ENCODE data around the gene MYO3A. TPM values are rescaled to one million over a fixed set of nuclear protein-coding genes. Genes with fewer than 3 reads are reported as not detected.

MYO3A gene, protein sequence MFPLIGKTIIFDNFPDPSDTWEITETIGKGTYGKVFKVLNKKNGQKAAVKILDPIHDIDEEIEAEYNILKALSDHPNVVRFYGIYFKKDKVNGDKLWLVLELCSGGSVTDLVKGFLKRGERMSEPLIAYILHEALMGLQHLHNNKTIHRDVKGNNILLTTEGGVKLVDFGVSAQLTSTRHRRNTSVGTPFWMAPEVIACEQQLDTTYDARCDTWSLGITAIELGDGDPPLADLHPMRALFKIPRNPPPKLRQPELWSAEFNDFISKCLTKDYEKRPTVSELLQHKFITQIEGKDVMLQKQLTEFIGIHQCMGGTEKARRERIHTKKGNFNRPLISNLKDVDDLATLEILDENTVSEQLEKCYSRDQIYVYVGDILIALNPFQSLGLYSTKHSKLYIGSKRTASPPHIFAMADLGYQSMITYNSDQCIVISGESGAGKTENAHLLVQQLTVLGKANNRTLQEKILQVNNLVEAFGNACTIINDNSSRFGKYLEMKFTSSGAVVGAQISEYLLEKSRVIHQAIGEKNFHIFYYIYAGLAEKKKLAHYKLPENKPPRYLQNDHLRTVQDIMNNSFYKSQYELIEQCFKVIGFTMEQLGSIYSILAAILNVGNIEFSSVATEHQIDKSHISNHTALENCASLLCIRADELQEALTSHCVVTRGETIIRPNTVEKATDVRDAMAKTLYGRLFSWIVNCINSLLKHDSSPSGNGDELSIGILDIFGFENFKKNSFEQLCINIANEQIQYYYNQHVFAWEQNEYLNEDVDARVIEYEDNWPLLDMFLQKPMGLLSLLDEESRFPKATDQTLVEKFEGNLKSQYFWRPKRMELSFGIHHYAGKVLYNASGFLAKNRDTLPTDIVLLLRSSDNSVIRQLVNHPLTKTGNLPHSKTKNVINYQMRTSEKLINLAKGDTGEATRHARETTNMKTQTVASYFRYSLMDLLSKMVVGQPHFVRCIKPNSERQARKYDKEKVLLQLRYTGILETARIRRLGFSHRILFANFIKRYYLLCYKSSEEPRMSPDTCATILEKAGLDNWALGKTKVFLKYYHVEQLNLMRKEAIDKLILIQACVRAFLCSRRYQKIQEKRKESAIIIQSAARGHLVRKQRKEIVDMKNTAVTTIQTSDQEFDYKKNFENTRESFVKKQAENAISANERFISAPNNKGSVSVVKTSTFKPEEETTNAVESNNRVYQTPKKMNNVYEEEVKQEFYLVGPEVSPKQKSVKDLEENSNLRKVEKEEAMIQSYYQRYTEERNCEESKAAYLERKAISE (N-terminal part only)
- total RNA-seq: not detected in 2 replicates

DNA sequence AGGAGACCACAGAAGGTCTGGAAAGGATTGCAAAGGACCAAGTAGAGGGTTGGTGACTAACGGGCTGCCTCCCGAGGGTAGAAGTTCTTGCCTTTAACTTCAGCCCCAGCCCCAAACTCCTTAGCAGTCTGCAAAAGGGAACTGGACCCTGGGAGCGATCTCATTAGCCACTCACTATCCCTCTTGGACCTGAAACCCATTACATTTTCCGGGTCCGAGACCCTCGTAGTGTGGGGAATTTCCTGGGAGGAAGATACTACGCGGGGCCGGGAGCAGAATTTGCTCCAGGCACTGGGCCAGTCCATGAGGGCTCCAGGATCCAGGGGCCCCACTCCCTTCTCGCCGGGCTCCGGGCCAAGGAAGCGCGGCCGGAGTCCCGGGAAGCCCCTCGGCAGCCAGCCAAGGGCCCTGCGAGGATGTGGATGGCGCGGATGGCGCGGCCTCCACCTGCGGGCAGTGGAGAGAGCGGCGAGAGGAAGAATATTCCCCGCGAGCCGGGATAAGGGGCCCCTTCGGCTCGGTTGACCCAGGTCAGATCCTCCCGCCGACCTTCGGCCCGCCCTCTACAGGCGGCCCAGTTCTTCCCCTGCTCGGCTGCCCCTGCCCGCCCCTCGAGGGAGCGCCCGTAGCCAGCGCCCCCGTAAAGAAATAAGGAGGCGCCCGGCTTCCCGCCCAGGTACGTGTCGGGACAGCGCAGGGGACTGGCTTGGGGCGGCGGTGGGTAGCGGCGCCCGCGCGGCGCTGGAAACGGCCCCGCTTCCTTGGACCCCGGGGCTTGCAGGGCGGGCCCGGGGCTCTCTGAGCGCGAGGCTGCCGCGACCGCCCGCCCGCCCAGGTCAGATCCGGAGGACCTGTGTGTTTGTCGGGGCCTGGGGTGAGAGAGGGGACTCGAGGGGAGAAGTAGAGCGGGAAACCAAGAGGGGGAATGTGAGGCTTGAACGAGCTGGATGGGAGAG, at the start of gene MYO3A:
Gene MYO3A, plus strand, starts transcription at position 577 of the 956 bp plus-strand sequence. CDS start 17,882 bp downstream, outside the sequence.

DNA sequence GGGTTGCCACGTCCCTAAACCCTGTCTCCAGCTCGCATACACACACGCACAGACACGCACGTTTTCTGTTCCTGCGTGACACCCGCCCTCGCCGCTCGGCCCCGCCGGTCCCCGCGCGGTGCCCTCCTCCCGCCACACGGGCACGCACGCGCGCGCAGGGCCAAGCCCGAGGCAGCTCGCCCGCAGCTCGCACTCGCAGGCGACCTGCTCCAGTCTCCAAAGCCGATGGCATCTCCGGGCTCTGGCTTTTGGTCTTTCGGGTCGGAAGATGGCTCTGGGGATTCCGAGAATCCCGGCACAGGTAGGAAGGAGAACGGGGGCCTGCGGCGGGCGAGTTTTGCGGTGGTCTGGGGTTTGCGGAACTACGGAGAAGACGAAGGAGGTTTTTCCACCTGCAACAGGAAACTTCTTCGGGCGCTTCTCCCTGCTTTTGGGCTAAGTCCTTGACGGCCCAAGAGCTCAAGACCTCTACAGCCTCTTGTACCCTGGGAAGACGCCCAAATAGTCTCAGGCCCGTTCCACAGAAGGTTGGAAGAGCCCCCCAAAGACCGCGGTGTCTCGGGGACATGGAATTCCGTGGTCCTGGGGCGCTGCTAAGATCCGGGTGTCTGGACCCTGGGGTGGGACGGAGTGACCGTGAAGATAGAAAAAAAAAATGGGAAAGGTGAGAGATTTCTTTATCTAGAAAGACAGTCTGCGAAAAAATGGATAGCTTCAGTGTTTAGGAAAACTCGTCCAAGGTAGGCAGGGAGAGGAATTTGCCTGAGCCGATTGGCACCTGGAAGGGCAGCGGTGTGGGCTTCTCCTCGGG, 282.8 kb downstream of the MYO3A start, which contains the start of gene GAD2:
Gene GAD2, plus strand, starts transcription at position 190 of the 811 bp plus-strand sequence. Its CDS starts 36 bp downstream, at position 226.

